Suprapubic skin (tissue), 4 donors: ENCODE results near the gene SARS1. TPM values are rescaled to one million over a fixed set of nuclear protein-coding genes. Genes with fewer than 3 reads are reported as not detected.

Experiments
- DNase-seq, 2 donors: peaks; one replicate each; pipeline ENCODE4 v3.0.0-alpha.2; 2019; ENCODE audit warnings: low spot score in 2 of 2
- H3K27ac ChIP-seq: fragments of 200-600 bp; sonication (generic); one replicate; pipeline ENCODE4 v1.5.1; 2019
- H3K27me3 ChIP-seq: fragments of 200-600 bp; sonication (generic); one replicate; pipeline ENCODE4 v1.5.1; 2019
- H3K36me3 ChIP-seq: fragments of 200-600 bp; sonication (generic); one replicate; pipeline ENCODE4 v1.5.1; 2019
- H3K4me1 ChIP-seq: fragments of 200-600 bp; sonication (generic); one replicate; pipeline ENCODE4 v1.5.1; 2019
- H3K4me3 ChIP-seq: fragments of 200-600 bp; sonication (generic); one replicate; pipeline ENCODE4 v1.5.1; 2019; ENCODE audit warnings: mild to moderate bottlenecking
- H3K9me3 ChIP-seq: fragments of 200-600 bp; sonication (generic); one replicate; pipeline ENCODE4 v1.5.1; 2019
- CTCF ChIP-seq, 2 donors: fragments of 200-600 bp in 1 of 2; fragments of 450-650 bp in 1 of 2; sonication (generic) in 1 of 2; IDR thresholded peaks; one replicate each; pipeline ENCODE4 v1.5.1; 2016 to 2019; ENCODE audit warnings: antibody characterized with exemption in 2 of 2, mild to moderate bottlenecking in 1 of 2, moderate library complexity in 1 of 2
- EP300 ChIP-seq: sonication (generic); formaldehyde crosslinking; IDR thresholded peaks from one replicate; pipeline ENCODE4 v1.6.1; 2017; ENCODE audit warnings: antibody characterized with exemption
- POLR2A ChIP-seq, 2 donors: fragments of 450-650 bp; IDR thresholded peaks; one replicate each; pipeline ENCODE4 v1.6.1; 2017; ENCODE audit warnings: antibody characterized with exemption in 2 of 2, mild to moderate bottlenecking in 2 of 2, moderate library complexity in 2 of 2
- POLR2AphosphoS5 ChIP-seq, 3 donors: sonication (generic); formaldehyde crosslinking; IDR thresholded peaks; one replicate each; pipeline ENCODE4 v1.6.1; 2017; ENCODE audit warnings: antibody characterized with exemption in 3 of 3
- WGBS: methylation state at CpG from one replicate; pipeline ENCODE4 v1.1.5; 2018; 5-methylcytosine and 5-hydroxymethylcytosine counted together
- total RNA-seq, 4 donors: library from RNA; depleted of rRNA; stranded (reverse); fragments of >200 nt; gene quantifications; one replicate each; pipeline ENCODE4 v1.1.0, GENCODE V29; 2016

SARS1 gene
- total RNA-seq, 4 donors from 2014 or later = 144 to 169 (median 160) TPM

GRCh38 chr1:109225711-109226445 lies 12.2 kb downstream of the SARS1 start:
- Histone ChIP-seq H3K4me1 (peaks cover 6% of the 10 kb centered on the region), H3K4me3 (no peak overlapping the region), H3K9me3 (no peaks in the 10 kb centered on the region), H3K27me3 (no peaks in the 10 kb centered on the region), H3K27ac (no peak overlapping the region), H3K36me3 (peaks cover 41% of the 10 kb centered on the region)
- DNase-seq = no peak
- 82% methylated on average over 5 of the region's 5 CpGs for WGBS
- TF ChIP-seq CTCF (IDR thresholded peaks at IDR 0.05) = no peak

DNA sequence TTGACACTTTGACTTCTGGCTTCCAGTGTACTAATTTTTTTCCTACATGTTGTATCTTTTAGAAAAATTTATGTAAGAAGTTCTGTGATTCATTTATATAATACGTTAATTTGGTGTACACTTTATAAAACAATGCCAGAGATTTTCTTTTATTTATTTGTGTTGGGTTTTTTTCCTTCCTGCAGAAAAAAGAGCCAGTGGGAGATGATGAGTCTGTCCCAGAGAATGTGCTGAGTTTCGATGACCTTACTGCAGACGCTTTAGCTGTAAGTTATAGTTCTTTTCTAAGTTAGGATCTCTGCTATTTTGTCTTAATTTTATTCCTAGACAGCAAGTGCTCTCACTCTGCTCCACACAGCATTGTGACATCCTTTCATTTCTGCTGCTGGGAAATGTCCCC lies 14.4 kb downstream of the SARS1 start:
- WGBS = 91% methylated on average over 3 of the region's 3 CpGs

DNA sequence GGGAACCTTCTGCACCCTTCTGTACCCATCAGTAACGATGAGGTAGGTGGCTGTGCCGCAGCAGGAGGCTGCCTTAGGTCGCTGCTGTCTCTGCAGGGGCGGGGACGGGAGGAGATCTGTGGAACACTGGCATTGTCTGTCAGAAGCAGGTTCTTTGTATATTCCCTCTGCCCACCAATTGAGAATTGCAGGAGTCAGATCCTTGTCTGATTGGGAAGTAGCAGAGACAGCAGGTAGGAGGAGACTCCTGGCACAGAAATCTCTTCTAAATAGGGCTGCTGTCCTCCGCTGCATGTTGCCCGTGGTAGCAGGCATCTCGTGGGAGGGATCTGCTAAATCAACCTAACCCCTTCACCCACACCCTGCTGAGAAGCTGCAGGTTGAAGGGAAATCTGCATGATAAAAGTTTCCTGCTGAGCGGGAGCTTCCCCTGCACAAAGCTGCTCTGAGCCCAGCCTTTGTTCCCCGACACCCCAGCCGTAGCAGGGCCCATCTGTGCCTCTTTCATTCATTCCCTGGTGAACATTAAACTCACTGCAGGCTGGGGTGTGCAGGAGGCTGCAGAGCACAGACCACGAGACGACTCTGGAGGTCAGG lies 15.9 kb downstream of the SARS1 start:
- no peaks in the 10 kb centered on the region for H3K9me3 ChIP-seq
- DNase-seq = no peak
- WGBS = 79% methylated on average over 13 of the region's 13 CpGs
- H3K4me1 ChIP-seq = peaks cover 6% of the 10 kb centered on the region
- TF ChIP-seq CTCF (IDR thresholded peaks at IDR 0.05) = no peak
- no peak for TF ChIP-seq EP300
- no peak for TF ChIP-seq POLR2A (IDR thresholded peaks at IDR 0.05)
- no peaks in the 10 kb centered on the region for H3K27me3 ChIP-seq
- peaks cover 73% of the 10 kb centered on the region for H3K36me3 ChIP-seq
- H3K4me3 ChIP-seq = no peak overlapping the region
- no peak overlapping the region for H3K27ac ChIP-seq

More for the DNA sequence above, 14.4 kb downstream of the SARS1 start:
- Histone ChIP-seq H3K9me3 (no peaks in the 10 kb centered on the region), H3K4me3 (no peak overlapping the region), H3K36me3 (peaks cover 64% of the 10 kb centered on the region), H3K27ac (no peak overlapping the region), H3K27me3 (no peaks in the 10 kb centered on the region), H3K4me1 (peaks cover 6% of the 10 kb centered on the region)
- DNase-seq = no peak
- TF ChIP-seq CTCF (IDR thresholded peaks at IDR 0.05) (no peak), POLR2AphosphoS5 (IDR thresholded peaks at IDR 0.05) (no peak), POLR2A (IDR thresholded peaks at IDR 0.05) (no peak), EP300 (no peak)

GRCh38 chr1:109231066-109231465 lies 17.3 kb downstream of the SARS1 start:
- H3K27ac ChIP-seq = no peak overlapping the region
- no peaks in the 10 kb centered on the region for H3K4me1 ChIP-seq
- TF ChIP-seq CTCF (IDR thresholded peaks at IDR 0.05) (no peak), EP300 (no peak), POLR2AphosphoS5 (IDR thresholded peaks at IDR 0.05) (no peak), POLR2A (IDR thresholded peaks at IDR 0.05) (no peak)
- peaks cover 80% of the 10 kb centered on the region for H3K36me3 ChIP-seq
- no peak for DNase-seq
- H3K9me3 ChIP-seq = no peaks in the 10 kb centered on the region
- H3K27me3 ChIP-seq = no peaks in the 10 kb centered on the region
- no peak overlapping the region for H3K4me3 ChIP-seq
- WGBS = 90% methylated on average over 3 of the region's 3 CpGs

- Histone ChIP-seq H3K4me3 (no peak overlapping the region), H3K9me3 (no peaks in the 10 kb centered on the region), H3K27me3 (no peaks in the 10 kb centered on the region), H3K27ac (no peak overlapping the region), H3K36me3 (peaks cover 92% of the 10 kb centered on the region), H3K4me1 (peaks cover 15% of the 10 kb centered on the region)
- no peak for DNase-seq
- TF ChIP-seq POLR2A (IDR thresholded peaks at IDR 0.05) (no peak), CTCF (IDR thresholded peaks at IDR 0.05) (no peak), EP300 (no peak), POLR2AphosphoS5 (IDR thresholded peaks at IDR 0.05) (no peak)
- WGBS = 93% methylated on average over 3 of the region's 7 CpGs
These were observed 21.4 kb downstream of the SARS1 start for GRCh38 chr1:109235137-109235536.
